ENCODE measurements around the gene ANO6. TPM values are rescaled to one million over a fixed set of nuclear protein-coding genes. Genes with fewer than 3 reads are reported as not detected.

Gene ANO6
- total RNA-seq, 1 donor from 2014 or later, result 64.1 TPM

DNA sequence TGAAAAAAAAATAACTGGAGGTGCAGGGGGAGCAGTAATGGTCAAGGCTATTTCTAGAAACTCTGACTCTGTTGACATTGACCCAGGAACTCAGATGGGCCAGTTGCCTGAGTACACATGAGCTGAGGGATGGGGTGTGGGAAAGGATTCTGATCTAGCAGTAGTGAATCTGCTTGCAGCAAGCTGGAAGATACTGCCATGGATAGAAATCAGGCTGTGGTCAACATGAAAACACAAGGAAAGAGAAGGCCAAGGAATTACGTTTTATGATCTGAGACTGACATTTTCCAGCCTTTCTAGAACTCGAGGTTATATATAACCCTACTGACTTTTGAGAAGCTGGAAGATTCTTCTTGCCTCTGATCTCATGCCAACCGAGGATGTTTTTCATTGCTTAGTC lies 90.0 kb downstream of the ANO6 start:
- Histone ChIP-seq H3K27me3 (ENCODE audit: low read depth) (no peaks in the 10 kb centered on the region), H3K4me1 (peaks cover 27% of the 10 kb centered on the region), H3K4me3 (no peak overlapping the region), H3K36me3 (no peaks in the 10 kb centered on the region), H3K9me3 (no peaks in the 10 kb centered on the region), H3K27ac (no peak overlapping the region)
- TF ChIP-seq, protein P1, sequence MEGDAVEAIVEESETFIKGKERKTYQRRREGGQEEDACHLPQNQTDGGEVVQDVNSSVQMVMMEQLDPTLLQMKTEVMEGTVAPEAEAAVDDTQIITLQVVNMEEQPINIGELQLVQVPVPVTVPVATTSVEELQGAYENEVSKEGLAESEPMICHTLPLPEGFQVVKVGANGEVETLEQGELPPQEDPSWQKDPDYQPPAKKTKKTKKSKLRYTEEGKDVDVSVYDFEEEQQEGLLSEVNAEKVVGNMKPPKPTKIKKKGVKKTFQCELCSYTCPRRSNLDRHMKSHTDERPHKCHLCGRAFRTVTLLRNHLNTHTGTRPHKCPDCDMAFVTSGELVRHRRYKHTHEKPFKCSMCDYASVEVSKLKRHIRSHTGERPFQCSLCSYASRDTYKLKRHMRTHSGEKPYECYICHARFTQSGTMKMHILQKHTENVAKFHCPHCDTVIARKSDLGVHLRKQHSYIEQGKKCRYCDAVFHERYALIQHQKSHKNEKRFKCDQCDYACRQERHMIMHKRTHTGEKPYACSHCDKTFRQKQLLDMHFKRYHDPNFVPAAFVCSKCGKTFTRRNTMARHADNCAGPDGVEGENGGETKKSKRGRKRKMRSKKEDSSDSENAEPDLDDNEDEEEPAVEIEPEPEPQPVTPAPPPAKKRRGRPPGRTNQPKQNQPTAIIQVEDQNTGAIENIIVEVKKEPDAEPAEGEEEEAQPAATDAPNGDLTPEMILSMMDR (IDR thresholded peaks at IDR 0.05), result no peak
- no peak for DNase-seq
- intact Hi-C loops (cut with DNase I), result no loop called here
- peak; percentile 59 to 73 for ATAC-seq

DNA sequence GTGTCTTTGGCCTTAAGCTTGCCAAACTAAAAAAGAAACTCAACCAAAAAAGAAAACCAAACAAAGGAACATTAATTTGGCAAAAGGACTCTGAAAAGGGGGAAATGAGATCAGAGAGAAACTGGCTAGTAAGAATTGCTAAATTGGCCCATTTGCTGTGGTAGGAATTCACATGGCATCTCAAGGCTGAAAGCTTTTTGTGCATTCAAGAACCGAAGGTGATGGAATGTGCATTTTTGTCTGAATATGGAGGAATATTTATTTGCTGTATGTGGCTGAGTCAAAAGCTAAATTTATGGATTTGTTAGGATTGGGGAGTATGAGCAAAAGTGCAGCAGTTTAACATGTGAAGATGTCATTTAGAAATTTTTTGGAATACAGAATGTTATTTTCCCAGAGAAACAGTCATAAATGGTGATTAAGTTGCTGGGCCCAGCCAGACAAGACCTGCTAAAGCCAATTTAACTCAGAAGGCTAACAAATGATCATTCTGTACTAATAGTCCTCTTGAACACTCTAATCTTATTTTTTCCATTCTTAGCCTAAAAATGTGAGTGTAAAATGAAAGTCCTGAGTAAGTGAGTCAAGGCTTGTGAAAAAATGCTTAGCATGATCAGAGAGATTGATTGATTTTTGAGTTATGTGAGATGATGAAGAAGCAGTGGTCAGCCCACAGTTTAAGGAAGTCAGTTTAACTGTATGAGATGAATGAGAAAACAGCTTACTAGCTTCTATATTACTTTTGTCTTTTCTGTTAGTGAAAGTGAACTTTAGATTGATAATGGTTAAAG lies 94.1 kb downstream of the ANO6 start:
- H3K27me3 ChIP-seq (ENCODE audit: low read depth), result no peaks in the 10 kb centered on the region
- H3K4me1 ChIP-seq, result peaks cover 11% of the 10 kb centered on the region
- H3K27ac ChIP-seq, result peak overlapping the region; percentile 38
- no peak for ATAC-seq
- intact Hi-C loops (cut with DNase I), result no loop called here
- TF ChIP-seq, protein P1 (IDR thresholded peaks at IDR 0.05), result no peak
- no peak overlapping the region for H3K4me3 ChIP-seq
- H3K9me3 ChIP-seq, result no peaks in the 10 kb centered on the region
- no peaks in the 10 kb centered on the region for H3K36me3 ChIP-seq
- DNase-seq, result no peak

DNA sequence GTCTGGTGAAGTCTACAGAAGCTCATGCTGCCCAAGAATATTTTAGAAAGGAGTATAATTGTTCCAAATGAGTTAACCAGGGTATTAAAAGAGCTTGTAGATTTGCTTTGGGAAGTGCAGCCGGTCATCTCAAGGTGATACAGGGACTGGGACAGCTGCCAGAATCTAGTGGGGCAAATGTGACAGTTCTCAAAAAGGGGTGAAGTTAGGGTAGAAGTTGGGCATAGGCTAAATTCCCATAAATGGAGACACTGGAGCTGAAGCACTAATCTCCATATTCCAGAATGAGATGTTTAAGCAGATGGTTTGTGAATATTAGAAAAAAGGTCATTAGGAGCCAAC lies 94.7 kb downstream of the ANO6 start:
- Histone ChIP-seq H3K27ac (peak overlapping the region; percentile 21), H3K4me3 (no peak overlapping the region), H3K36me3 (no peaks in the 10 kb centered on the region), H3K9me3 (no peaks in the 10 kb centered on the region), H3K4me1 (peaks cover 9% of the 10 kb centered on the region), H3K27me3 (ENCODE audit: low read depth) (no peaks in the 10 kb centered on the region)
- intact Hi-C loops (cut with DNase I), result no loop called here
- TF ChIP-seq, protein P1 (IDR thresholded peaks at IDR 0.05), result no peak
- no peak for ATAC-seq
- no peak for DNase-seq

DNA sequence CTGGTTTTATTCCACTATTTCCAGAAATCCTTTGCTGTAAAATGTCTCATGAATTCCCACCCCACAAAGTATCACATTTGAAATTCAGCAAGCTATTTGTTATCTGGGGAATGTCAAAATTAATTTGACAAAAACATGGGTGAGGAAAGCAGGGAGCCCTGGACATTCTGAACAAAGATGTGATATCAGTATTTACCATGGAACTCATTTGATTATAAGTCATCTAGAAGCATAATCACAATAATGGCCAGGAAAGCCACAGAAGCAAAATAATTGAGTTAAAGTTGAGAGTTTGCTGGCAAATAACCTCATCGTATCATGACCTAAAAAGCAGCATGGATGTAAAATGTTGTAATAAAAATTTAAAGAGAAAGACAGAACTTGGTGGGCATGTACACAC lies 96.1 kb downstream of the ANO6 start:
- Histone ChIP-seq H3K9me3 (no peaks in the 10 kb centered on the region), H3K4me1 (peaks cover 9% of the 10 kb centered on the region), H3K36me3 (no peaks in the 10 kb centered on the region), H3K27ac (no peak overlapping the region), H3K4me3 (no peak overlapping the region), H3K27me3 (ENCODE audit: low read depth) (no peaks in the 10 kb centered on the region)
- intact Hi-C loops (cut with DNase I), result no loop called here
- ATAC-seq (no peak), DNase-seq (no peak)
- TF ChIP-seq, protein P1 (IDR thresholded peaks at IDR 0.05), result no peak

DNA sequence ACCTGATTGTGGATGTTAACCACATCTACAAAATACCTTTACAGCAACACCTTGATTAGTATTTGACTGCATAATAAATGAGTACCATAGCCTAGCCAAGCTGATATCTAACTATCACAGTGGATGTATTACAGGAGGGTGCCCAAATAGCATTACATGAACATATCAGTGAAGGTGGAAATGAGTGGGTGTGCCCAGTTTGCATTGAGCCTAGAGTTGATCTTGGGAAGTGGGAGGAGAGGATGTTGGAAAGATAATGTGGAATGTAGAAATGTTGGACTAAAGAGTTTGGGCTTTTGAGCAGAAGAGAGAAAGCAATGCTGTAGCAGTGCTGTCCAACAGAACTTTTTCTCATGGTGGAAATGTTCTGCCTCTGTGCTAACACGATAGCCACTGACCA lies 98.9 kb downstream of the ANO6 start:
- ATAC-seq (no peak), DNase-seq (no peak)
- no peaks in the 10 kb centered on the region for H3K36me3 ChIP-seq
- H3K27me3 ChIP-seq (ENCODE audit: low read depth), result no peaks in the 10 kb centered on the region
- TF ChIP-seq, protein P1 (IDR thresholded peaks at IDR 0.05), result no peak
- H3K27ac ChIP-seq, result no peak overlapping the region
- H3K4me3 ChIP-seq, result no peak overlapping the region
- intact Hi-C loops (cut with DNase I), result no loop called here
- H3K4me1 ChIP-seq, result peaks cover 4% of the 10 kb centered on the region
- H3K9me3 ChIP-seq, result no peaks in the 10 kb centered on the region

All from lower lobe of right lung (tissue), 2 donors.